ENCODE measurements around the gene TET3.

- TF ChIP-seq CTCF (IDR thresholded peaks at IDR 0.05; ENCODE audit: low read depth, low read length, poor library complexity, severe bottlenecking) (no peak), EZH2phosphoT487 (IDR thresholded peaks at IDR 0.05; ENCODE audit: borderline replicate concordance, low read length) (no peak)
Measured at GRCh38 chr2:74031221-74031620, 46.5 kb downstream of the TET3 start.
